H1 (cell line): ENCODE results near the gene CTU1. TPM values are rescaled to one million over a fixed set of nuclear protein-coding genes. Genes with fewer than 3 reads are reported as not detected.

Source experiments
- CTCF ChIA-PET: fragments of 300-600 bp; sonication (Branson Sonifier 250); formaldehyde crosslinking; loops from one replicate; lab custom pipeline; 2021; ENCODE audit not compliant: partially characterized antibody; lab: Charles Lee
- POLR2A ChIA-PET: fragments of 300-600 bp; sonication (Branson Sonifier 250); formaldehyde crosslinking; loops from one replicate; lab custom pipeline; 2021; ENCODE audit warnings: inconsistent platforms; ENCODE audit not compliant: partially characterized antibody; lab: Charles Lee
- DNase-seq, 2 experiments: peaks; one replicate each; pipeline versions ENCODE4 v3.0.0 to v3.0.0-alpha.2; 2010 to 2022; ENCODE audit warnings: low spot score in 2 of 2, low read depth in 1 of 2, mixed read lengths in 1 of 2
- FAIRE-seq: peaks from 2 replicates; lab custom pipeline; 2011; peaks lifted over from hg19 to GRCh38; lab: Jason Lieb, UNC
- H2AFZ ChIP-seq: 2 replicates; pipeline ENCODE4 v1.8.1; 2012; ENCODE audit warnings: low read length, inconsistent platforms
- H2AK5ac ChIP-seq: 2 replicates; pipeline ENCODE4 v1.6.1; 2013; ENCODE audit warnings: low read depth, low read length
- H2BK120ac ChIP-seq: replicated peaks from 2 replicates; pipeline ENCODE3; 2013; ENCODE audit warnings: low read depth, low read length, inconsistent platforms
- H2BK12ac ChIP-seq: 2 replicates; pipeline ENCODE4 v1.6.1; 2013; ENCODE audit warnings: low read depth, low read length
- H2BK15ac ChIP-seq: 2 replicates; pipeline ENCODE4 v1.6.1; 2013; ENCODE audit warnings: low read length
- H2BK20ac ChIP-seq: 2 replicates; pipeline ENCODE4 v1.6.1; 2013; ENCODE audit warnings: low read length
- H2BK5ac ChIP-seq: 2 replicates; pipeline ENCODE4 v1.6.1; 2013; ENCODE audit warnings: low read depth, low read length
- H3K14ac ChIP-seq: 2 replicates; pipeline ENCODE4 v1.6.1; 2013; ENCODE audit warnings: inconsistent platforms; ENCODE audit not compliant: insufficient read length
- H3K18ac ChIP-seq: 2 replicates; pipeline ENCODE4 v1.6.1; 2013; ENCODE audit warnings: low read length; ENCODE audit errors: extremely low read depth
- H3K23ac ChIP-seq: 2 replicates; pipeline ENCODE4 v1.6.1; 2013; ENCODE audit warnings: inconsistent platforms; ENCODE audit not compliant: insufficient read length
- H3K23me2 ChIP-seq: 2 replicates; pipeline ENCODE4 v1.6.1; 2013; ENCODE audit warnings: low read depth, low read length
- H3K27ac ChIP-seq: 2 replicates; pipeline ENCODE4 v1.6.1; 2011; ENCODE audit warnings: low read depth, low read length, inconsistent platforms
- H3K27me3 ChIP-seq, 4 experiments: replicated peaks in 1 of 4; 1 replicate in 1 of 4; 2 replicates in 3 of 4; pipeline versions ENCODE4 v1.6.1 to v1.8.1; 2011 to 2013; ENCODE audit warnings: low read length in 3 of 4, mild to moderate bottlenecking in 3 of 4, inconsistent platforms in 2 of 4, mixed read lengths in 2 of 4, moderate library complexity in 1 of 4; ENCODE audit not compliant: control insufficient read depth in 3 of 4, insufficient read depth in 3 of 4; ENCODE audit errors: extremely low read depth in 1 of 4
- H3K36me3 ChIP-seq, 4 experiments: 2 replicates each; pipeline versions ENCODE4 v1.6.1 to v1.8.1; 2011 to 2013; ENCODE audit warnings: mild to moderate bottlenecking in 4 of 4, low read length in 3 of 4, moderate library complexity in 2 of 4, control low read depth in 1 of 4, inconsistent platforms in 1 of 4; ENCODE audit not compliant: insufficient read depth in 4 of 4, control insufficient read depth in 2 of 4
- H3K4ac ChIP-seq: replicated peaks from 2 replicates; pipeline ENCODE3; 2013; ENCODE audit warnings: low read length, low read depth, mixed read lengths, inconsistent platforms; ENCODE audit not compliant: insufficient read length
- H3K4me1 ChIP-seq, 4 experiments: replicated peaks in 1 of 4; 1 replicate in 1 of 4; 2 replicates in 3 of 4; pipeline versions ENCODE4 v1.6.1 to v1.8.1; 2011 to 2013; ENCODE audit warnings: low read length in 3 of 4, inconsistent platforms in 2 of 4, mixed read lengths in 1 of 4; ENCODE audit not compliant: insufficient read depth in 4 of 4, control insufficient read depth in 3 of 4
- H3K4me2 ChIP-seq, 2 experiments: 2 replicates each; pipeline versions ENCODE4 v1.6.1 to v1.8.1; 2011 to 2013; ENCODE audit warnings: low read depth in 2 of 2, low read length in 2 of 2, control low read depth in 1 of 2, inconsistent platforms in 1 of 2, mild to moderate bottlenecking in 1 of 2; ENCODE audit not compliant: insufficient read depth in 1 of 2
- H3K4me3 ChIP-seq, 4 experiments: fragments of 200-600, 300-600 bp in 1 of 4; sonication (generic), shearing (Covaris generic), sonication (Bioruptor Twin) in 1 of 4; 2 replicates each; pipeline versions ENCODE4 v1.5.1 to v1.8.1; 2011 to 2016; ENCODE audit warnings: low read length in 4 of 4, low read depth in 3 of 4, control low read depth in 2 of 4, inconsistent platforms in 2 of 4, mild to moderate bottlenecking in 2 of 4, mixed read lengths in 1 of 4, moderate library complexity in 1 of 4; ENCODE audit not compliant: insufficient read depth in 2 of 4; ENCODE audit errors: extremely low read depth in 1 of 4
- H3K56ac ChIP-seq: replicated peaks from 2 replicates; pipeline ENCODE3; 2013; ENCODE audit warnings: low read depth, mild to moderate bottlenecking, mixed read lengths, low read length, inconsistent platforms; ENCODE audit not compliant: insufficient read length
- H3K79me1 ChIP-seq: 2 replicates; pipeline ENCODE4 v1.6.1; 2013; ENCODE audit warnings: low read depth, low read length, control low read depth
- H3K79me2 ChIP-seq, 2 experiments: 2 replicates each; pipeline versions ENCODE4 v1.6.1 to v1.8.1; 2012 to 2013; ENCODE audit warnings: low read length in 2 of 2, mild to moderate bottlenecking in 2 of 2, inconsistent platforms in 1 of 2; ENCODE audit not compliant: insufficient read depth in 2 of 2, control insufficient read depth in 1 of 2
- H3K9ac ChIP-seq, 4 experiments: replicated peaks in 1 of 4; 1 replicate in 1 of 4; 2 replicates in 3 of 4; pipeline versions ENCODE4 v1.6.1 to v1.8.1; 2011 to 2013; ENCODE audit warnings: low read depth in 3 of 4, low read length in 3 of 4, control low read depth in 2 of 4, mild to moderate bottlenecking in 2 of 4, moderate library complexity in 2 of 4, inconsistent platforms in 1 of 4; ENCODE audit errors: extremely low read depth in 1 of 4
- H3K9me3 ChIP-seq, 2 experiments: 2 replicates each; pipeline versions ENCODE4 v1.6.1 to v1.8.1; 2012 to 2013; ENCODE audit warnings: mild to moderate bottlenecking in 2 of 2, moderate library complexity in 2 of 2, control low read depth in 1 of 2, inconsistent platforms in 1 of 2, low read depth in 1 of 2, low read length in 1 of 2, mixed read lengths in 1 of 2; ENCODE audit not compliant: insufficient read depth in 2 of 2
- H4K20me1 ChIP-seq, 2 experiments: replicated peaks in 1 of 2; 2 replicates each; pipeline versions ENCODE3 to v1.8.1; 2011 to 2013; ENCODE audit warnings: inconsistent platforms in 2 of 2, low read length in 2 of 2, mild to moderate bottlenecking in 1 of 2; ENCODE audit not compliant: insufficient read depth in 2 of 2, control insufficient read depth in 1 of 2
- H4K5ac ChIP-seq: 2 replicates; pipeline ENCODE4 v1.6.1; 2013; ENCODE audit warnings: low read length, low read depth, mixed read lengths, inconsistent platforms; ENCODE audit not compliant: insufficient read length
- H4K8ac ChIP-seq: 2 replicates; pipeline ENCODE4 v1.8.0; 2013; ENCODE audit warnings: mild to moderate bottlenecking, moderate library complexity, low read length, inconsistent platforms; ENCODE audit not compliant: insufficient read depth; ENCODE audit errors: extremely low read depth
- H4K91ac ChIP-seq: replicated peaks from 2 replicates; pipeline ENCODE3; 2013; ENCODE audit warnings: low read length, mixed read lengths, inconsistent platforms; ENCODE audit not compliant: insufficient read length
- CREB1 ChIP-seq: IDR thresholded peaks from 2 replicates; pipeline ENCODE4 v1.6.1; 2012; ENCODE audit warnings: inconsistent platforms
- GTF2F1 ChIP-seq: IDR thresholded peaks from 2 replicates; pipeline ENCODE4 v1.6.1; 2012; ENCODE audit warnings: low read depth, low read length, improper control_type of control experiment, borderline replicate concordance
- KDM1A ChIP-seq: fragments of 200-600, 300-600 bp; sonication (generic); IDR thresholded peaks from 2 replicates; pipeline ENCODE4 v1.7.1; 2016; ENCODE audit warnings: mild to moderate bottlenecking, low read length, borderline replicate concordance
- NRF1 ChIP-seq: IDR thresholded peaks from 2 replicates; pipeline ENCODE4 v1.6.1; 2011; ENCODE audit warnings: mild to moderate bottlenecking, low read depth, low read length, improper control_type of control experiment
- SIX5 ChIP-seq: IDR thresholded peaks from 2 replicates; pipeline ENCODE4 v1.6.1; 2011; ENCODE audit warnings: mild to moderate bottlenecking, low read depth, low read length
- WGBS, 2 experiments: shearing (Covaris generic) in 1 of 2; methylation state at CpG; one replicate each; pipeline versions ENCODE4 v1.1.6 to v1.1.7; 2013 to 2015; ENCODE audit warnings: low lambda C conversion rate in 2 of 2, mixed read lengths in 2 of 2, inconsistent platforms in 1 of 2, low coverage in 1 of 2, missing lambda C conversion rate in 1 of 2; ENCODE audit not compliant: insufficient replicate concordance in 2 of 2, insufficient coverage in 1 of 2, insufficient read length in 1 of 2; ENCODE audit errors: extremely low coverage in 1 of 2, missing lambda C conversion rate in 1 of 2; 5-methylcytosine and 5-hydroxymethylcytosine counted together
- polyA plus RNA-seq, 7 experiments: library from polyadenylated mRNA; depleted of rRNA in 3 of 7; stranded (reverse) in 5 of 7; unstranded in 2 of 7; fragments of >200 nt in 5 of 7; fragments of 200-250 nt in 2 of 7; gene quantifications; 1 replicate in 5 of 7; 2 replicates in 1 of 7; 4 replicates in 1 of 7; pipeline versions ENCODE4 v1.2.1 to v1.2.3, GENCODE V29; 2011 to 2013; ENCODE audit warnings: missing spikeins in 2 of 7, mixed read lengths in 2 of 7
- total RNA-seq: library from RNA; stranded (reverse); fragmentation: NEBNext Ultra II Directional; extraction: Animal tissue kit (Norgen Biotek cat#: 25700); gene quantifications from 2 replicates; pipeline ENCODE4 v1.2.1, GENCODE V29; 2021

Gene CTU1
- total and polyA plus RNA-seq, 2 of the 8 experiments (the other 6 are each of a cell fraction or from before 2014, with no cell fraction given) = 4.6 to 7.2 TPM

DNA sequence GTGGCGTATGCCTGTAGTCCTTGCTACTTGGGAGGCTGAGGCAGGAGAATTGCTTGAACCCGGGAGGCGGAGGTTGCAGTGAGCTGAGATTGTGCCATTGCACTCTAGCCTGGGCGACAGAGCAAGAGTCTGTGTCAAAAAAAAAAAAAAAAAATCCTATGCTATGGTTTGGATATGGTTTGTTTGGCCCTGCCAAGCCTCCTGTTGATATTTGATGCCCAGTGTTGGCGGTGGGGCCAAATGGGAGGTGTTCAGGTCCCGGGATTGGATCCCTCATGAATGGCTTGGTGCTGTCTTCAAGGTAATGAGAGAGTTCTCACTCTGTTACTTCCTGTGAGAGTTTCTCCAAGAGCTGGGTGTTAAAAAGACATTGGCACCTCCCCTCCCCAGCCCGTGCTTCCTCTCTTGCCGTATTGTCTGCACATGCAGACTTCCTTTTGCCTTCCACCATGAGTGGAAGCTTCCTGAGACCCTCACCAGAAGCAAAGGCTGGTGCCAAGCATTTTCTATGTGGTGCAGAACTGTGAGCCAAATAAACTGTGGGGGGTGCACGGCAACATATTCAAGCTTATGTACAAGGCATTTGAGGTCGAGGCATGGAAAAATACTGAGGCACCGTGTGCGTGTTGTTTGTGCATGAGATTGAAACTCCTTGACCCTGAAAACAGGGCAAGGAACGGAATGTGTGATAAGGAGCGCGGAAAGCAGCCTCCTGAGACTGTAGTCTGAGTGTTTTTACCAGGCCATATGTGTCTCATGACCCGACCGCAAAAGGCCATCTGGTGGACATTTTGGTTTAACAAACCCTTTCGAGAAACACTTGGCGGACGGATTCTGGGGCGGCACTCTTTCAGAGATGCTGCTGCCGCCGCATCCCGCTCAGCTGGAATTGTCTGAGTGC lies 23.8 kb upstream of the CTU1 start:
- H2BK15ac ChIP-seq = 0 out of 2 replicates have a peak overlapping the region, but pooled peaks have one; percentile 29
- H4K91ac ChIP-seq = no peak overlapping the region
- H4K20me1 ChIP-seq = no peaks in the 10 kb centered on the region
- H3K23me2 ChIP-seq = no peaks in the 10 kb centered on the region; the same call in 1 of the 2 replicates
- no peak for TF ChIP-seq CREB1
- TF ChIP-seq NRF1 = no peak
- no peak for TF ChIP-seq SIX5
- TF ChIP-seq KDM1A = no peak
- no peak for TF ChIP-seq GTF2F1
- H2AFZ ChIP-seq = no peak overlapping the region
- no peaks in the 10 kb centered on the region for H3K79me2 ChIP-seq
- CTCF ChIA-PET = interaction anchor here (0.6 to 1.3 kb wide), 5 partner anchors 26 to 383 kb away, joined by 3 to 6 read pairs (median 3); partner anchors contain the start of gene SIGLEC10
- FAIRE-seq (no peak), DNase-seq (no peak)
- H3K4me3 ChIP-seq = no peak overlapping the region
- no peak overlapping the region for H4K8ac ChIP-seq
- H2BK5ac ChIP-seq = no peak overlapping the region
- no peak overlapping the region for H3K27ac ChIP-seq
- H3K4ac ChIP-seq = no peak overlapping the region
- H3K79me1 ChIP-seq = no peaks in the 10 kb centered on the region
- no peaks in the 10 kb centered on the region for H3K36me3 ChIP-seq
- no peaks in the 10 kb centered on the region for H3K4me1 ChIP-seq
- no peak overlapping the region for H2BK120ac ChIP-seq
- H3K27me3 ChIP-seq = no peaks in the 10 kb centered on the region; a peak in 1 of 7 replicates
- H3K56ac ChIP-seq = no peak overlapping the region
- H2AK5ac ChIP-seq = no peak overlapping the region
- no peak overlapping the region for H2BK20ac ChIP-seq
- no peak overlapping the region for H4K5ac ChIP-seq
- POLR2A ChIA-PET = interaction anchor here (1.0 kb wide), 1 partner anchor 9 kb away, joined by 3 read pairs; no protein-coding TSS in a partner anchor
- no peaks in the 10 kb centered on the region for H3K9me3 ChIP-seq
- 0 out of 2 replicates have a peak overlapping the region, but pooled peaks have one; percentile 39 for H2BK12ac ChIP-seq
- H3K18ac ChIP-seq = no peak overlapping the region
- H3K23ac ChIP-seq = no peak overlapping the region
- no peak overlapping the region for H3K4me2 ChIP-seq
- H3K14ac ChIP-seq = no peak overlapping the region
- WGBS, 2 experiments = 89% methylated on average over 24 of the region's 24 CpGs; no CpG with 5 or more reads in 1 of the 2 experiments
- H3K9ac ChIP-seq = no peak overlapping the region
